HPDE6-E6E7 (cell line): ENCODE data around the gene DTL.

Experiments used
- DNase-seq: peaks from one replicate; pipeline ENCODE4 v3.0.0; 2011; ENCODE audit warnings: missing footprints; ENCODE audit errors: extremely low spot score

DTL gene

GRCh38 chr1:212127221-212127620, 91.7 kb downstream of the DTL start:
- no peak for DNase-seq

GRCh38 chr1:212129781-212130180, 94.2 kb downstream of the DTL start:
- no peak for DNase-seq

- DNase-seq = no peak
These were observed 96.5 kb downstream of the DTL start for GRCh38 chr1:212132025-212132424.

GRCh38 chr1:212133319-212133718, 97.8 kb downstream of the DTL start:
- no peak for DNase-seq

- DNase-seq = no peak
These were observed 99.6 kb downstream of the DTL start for GRCh38 chr1:212135166-212135565.

GRCh38 chr1:212137854-212138253, 102.3 kb downstream of the DTL start:
- DNase-seq = no peak

- no peak for DNase-seq
These were observed 102.9 kb downstream of the DTL start for GRCh38 chr1:212138457-212138856.

- no peak for DNase-seq
These were observed 104.1 kb downstream of the DTL start for GRCh38 chr1:212139526-212140135.

- DNase-seq = peak; percentile 26
These were observed 105.9 kb downstream of the DTL start for GRCh38 chr1:212141404-212141803.

- no peak for DNase-seq
These were observed 107.5 kb downstream of the DTL start for GRCh38 chr1:212142883-212143530.

- no peak for DNase-seq
These were observed 112.1 kb downstream of the DTL start for GRCh38 chr1:212147581-212148033.

GRCh38 chr1:212149566-212149965, 114.0 kb downstream of the DTL start:
- no peak for DNase-seq

- no peak for DNase-seq
These were observed 116.8 kb downstream of the DTL start for GRCh38 chr1:212152308-212152693.

GRCh38 chr1:212152869-212153268, 117.3 kb downstream of the DTL start:
- no peak for DNase-seq

- DNase-seq = no peak
These were observed 118.1 kb downstream of the DTL start for GRCh38 chr1:212153635-212154034.
